ENCODE results near the gene ZHX3.
A peak's percentile ranks its signal among the peaks of the same experiment; 100 is the strongest.

ZHX3 gene, protein sequence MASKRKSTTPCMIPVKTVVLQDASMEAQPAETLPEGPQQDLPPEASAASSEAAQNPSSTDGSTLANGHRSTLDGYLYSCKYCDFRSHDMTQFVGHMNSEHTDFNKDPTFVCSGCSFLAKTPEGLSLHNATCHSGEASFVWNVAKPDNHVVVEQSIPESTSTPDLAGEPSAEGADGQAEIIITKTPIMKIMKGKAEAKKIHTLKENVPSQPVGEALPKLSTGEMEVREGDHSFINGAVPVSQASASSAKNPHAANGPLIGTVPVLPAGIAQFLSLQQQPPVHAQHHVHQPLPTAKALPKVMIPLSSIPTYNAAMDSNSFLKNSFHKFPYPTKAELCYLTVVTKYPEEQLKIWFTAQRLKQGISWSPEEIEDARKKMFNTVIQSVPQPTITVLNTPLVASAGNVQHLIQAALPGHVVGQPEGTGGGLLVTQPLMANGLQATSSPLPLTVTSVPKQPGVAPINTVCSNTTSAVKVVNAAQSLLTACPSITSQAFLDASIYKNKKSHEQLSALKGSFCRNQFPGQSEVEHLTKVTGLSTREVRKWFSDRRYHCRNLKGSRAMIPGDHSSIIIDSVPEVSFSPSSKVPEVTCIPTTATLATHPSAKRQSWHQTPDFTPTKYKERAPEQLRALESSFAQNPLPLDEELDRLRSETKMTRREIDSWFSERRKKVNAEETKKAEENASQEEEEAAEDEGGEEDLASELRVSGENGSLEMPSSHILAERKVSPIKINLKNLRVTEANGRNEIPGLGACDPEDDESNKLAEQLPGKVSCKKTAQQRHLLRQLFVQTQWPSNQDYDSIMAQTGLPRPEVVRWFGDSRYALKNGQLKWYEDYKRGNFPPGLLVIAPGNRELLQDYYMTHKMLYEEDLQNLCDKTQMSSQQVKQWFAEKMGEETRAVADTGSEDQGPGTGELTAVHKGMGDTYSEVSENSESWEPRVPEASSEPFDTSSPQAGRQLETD

GRCh38 chr20:41317546-41318270 is at the start of gene ZHX3:
ZHX3 (minus strand) TSS chr20:41317731; CDS start chr20:41204916, 112,815 bp downstream.
- DNase-seq: peak; percentile 92 to 93

DNA sequence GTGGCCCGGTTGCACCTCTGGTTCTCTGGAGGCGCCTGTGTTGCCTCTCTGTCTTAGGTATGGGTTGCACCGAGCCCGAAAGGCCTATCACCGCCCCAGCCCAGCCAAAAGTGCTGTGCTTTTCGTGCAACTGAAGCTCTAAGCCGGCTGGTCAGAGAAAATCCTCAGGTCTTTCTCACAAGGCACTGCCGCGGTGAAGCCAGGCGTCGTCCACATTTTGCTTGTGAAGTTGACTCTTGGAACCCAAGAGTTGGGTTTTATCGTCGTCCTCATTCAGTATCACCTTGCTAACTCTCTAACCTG is 49.8 kb upstream of the ZHX3 start:
- DNase-seq: no peak

DNA sequence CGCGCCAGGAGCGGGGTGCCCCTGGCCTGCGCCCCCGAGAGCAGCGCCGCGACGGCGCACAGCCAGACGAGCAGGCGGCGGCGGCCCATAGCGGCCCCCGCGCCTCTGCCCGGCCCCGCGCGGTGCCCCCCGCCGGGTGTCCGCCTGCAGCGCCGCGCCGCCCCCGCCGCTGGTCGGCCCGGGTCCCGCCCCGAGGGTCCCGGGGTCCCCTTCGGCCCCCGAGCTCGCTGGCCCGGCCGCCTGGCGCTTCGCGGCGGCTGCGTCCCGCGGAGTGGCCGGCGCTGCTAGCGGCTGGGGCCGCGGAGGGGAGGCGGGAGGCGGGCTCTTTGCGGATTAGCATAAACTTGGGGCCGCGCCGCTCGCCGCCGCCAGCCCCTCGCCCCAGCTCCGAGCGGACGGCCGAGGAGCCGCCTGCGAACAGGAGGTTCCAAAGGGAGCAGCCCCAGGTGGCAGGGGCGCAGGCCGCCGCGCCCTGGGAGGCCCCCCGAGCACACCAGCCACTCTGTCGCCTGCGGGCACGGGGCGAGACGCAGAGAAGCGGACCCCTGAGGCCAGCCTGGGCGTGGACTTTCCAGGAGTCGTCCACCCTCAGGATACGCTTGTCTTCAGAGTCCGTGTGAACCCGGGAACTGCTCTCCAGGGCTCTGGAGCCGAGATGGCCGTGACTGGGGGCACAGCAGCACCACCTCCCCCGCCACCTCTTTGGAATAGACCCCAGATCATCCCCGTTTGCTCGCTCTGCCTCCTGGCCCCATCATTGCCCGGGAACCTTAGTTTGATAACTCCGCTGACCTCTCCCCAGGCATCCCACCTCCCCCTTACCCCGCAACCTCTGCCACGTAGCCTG is 49.2 kb upstream of the ZHX3 start, which contains the start of gene EMILIN3:
EMILIN3 (minus strand) TSS at position 273 of the 847 bp plus-strand sequence; CDS start at position 89, 184 bp downstream.
- no peak for DNase-seq

- DNase-seq: no peak
These were observed 48.4 kb upstream of the ZHX3 start for GRCh38 chr20:41365777-41366545.

GRCh38 chr20:41364967-41365765 is 47.6 kb upstream of the ZHX3 start:
- no peak for DNase-seq

GRCh38 chr20:41364236-41364855 is 46.8 kb upstream of the ZHX3 start:
- no peak for DNase-seq

DNA sequence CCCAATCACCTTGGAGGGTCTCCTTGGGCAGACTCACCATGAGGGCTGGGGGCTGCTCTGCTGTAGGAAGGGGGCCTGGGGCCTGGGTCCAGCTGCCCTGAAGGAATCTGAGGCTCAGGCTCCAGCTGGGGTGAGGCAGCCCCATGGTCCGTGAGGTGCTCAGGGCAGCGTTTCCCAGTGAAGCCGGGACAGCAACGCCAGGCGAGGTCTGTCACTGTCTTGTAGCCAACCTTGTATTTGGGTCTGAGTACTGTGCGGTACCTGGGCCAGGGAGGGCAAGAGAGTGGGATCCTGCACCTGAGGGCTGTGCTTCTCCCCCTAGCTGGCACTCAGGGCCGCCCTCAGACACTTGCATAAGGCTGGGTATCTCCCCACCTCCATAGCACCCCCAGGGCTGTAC is 46.1 kb upstream of the ZHX3 start:
- no peak for DNase-seq

DNA sequence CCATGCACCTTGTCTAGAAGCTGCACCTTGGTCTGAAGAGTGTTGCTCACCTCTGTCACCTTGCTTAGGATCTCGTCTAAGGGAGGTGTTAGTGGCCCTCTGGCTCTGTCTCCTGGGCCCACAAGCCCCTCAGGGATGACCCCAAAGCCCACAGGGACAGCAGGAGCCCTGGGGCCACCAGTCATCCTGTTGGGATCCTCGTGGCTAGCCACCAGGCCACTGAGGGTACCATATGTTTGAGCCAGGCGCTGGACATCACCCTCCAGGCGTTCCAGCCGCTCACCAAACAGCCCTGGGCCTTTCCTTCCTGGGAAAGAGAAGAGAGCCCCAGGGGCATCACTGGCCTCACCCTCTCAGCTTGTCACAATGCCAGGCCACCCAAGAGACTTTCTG is 45.2 kb upstream of the ZHX3 start:
- no peak for DNase-seq

DNA sequence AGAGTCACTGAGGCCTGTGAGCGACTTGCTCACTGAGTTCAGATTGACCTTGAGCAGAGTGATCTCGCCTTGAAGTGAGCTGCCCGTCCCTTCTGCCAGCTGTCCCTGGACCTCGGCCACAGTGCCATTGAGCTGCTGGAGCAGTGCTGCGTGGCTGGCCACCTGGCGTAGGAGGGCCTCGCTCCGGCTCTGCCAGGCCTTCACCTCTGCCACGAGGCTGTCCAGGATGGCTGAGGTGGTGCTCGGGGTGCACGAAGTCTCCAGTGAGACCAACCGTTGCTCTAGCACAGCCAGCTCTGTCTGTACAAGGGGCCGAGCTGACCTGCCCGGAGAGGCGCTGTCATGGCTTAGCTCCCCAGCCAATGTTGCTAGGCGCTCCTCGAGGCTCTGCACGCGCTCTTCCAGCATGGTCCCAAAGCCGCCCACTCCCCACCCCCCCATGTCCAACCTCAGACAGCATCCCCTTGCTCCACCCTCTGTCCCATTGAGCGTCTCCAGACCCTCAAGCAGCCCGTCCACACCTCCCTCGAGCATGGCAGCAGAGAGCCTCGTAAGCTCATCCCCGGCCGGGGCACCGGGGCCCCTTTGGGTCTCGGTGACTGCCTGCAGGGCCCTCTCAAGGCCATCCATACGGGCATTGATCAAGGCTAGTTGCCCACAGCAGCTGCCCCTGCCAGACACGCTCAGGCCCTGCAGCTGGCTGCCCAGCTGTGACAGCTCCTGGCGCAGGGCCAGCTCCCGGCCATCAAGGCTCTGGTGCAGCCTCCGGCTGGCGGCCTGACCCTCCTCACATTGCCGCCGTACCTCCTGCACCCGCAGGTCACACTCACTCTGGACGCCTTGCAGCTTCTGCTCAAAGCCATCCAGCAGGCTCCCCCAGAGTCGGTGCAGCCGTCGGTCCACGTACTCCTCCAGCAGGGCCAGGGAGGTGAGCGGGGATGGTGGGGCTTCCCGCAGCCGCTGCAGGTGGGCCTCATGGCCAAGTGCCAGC is 44.5 kb upstream of the ZHX3 start:
- DNase-seq: no peak

DNA sequence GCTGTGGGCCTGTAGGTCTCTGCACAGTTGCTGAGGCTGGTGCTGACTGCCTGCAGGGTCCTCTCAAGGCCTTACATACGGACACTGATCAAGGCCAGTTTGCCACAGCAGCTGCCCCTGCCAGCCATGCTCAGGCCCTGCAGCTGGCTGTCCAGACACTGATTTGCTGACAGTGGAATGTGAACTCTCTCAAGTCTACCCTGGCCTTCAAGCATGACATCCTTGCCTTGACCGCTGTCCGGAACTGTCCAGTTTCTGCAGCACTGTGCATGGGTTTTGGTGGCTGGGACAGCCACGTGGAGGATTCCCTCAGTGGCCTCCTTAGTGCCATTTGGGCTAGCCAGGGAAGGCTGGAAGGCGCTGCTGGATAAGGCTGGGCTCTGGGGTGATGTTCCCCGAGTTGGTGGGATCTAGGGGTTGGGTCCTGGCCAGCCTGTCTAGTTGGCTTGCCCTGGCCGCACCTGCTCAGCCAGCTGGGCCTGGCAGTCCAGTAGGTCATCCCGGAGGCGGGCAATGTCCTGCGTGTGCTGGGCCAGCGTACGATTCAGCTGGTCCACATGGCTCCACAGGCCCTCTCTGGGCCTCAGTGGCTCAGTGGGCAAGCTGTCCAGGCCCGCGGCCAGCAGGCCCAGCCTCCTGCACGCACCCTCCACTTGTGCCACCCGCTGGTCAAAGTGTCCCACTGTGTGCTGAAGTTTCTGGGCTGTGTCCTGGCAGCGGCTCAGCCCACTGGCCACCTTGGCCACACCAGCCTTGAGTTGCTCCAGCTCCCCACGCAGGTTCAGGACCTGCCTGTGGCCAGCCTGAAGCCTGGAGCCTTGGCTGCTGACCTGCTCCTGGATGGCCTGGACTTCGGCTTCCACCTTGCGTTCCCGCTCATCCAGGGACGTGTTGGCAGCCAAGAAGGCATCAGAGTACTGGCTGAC is 43.6 kb upstream of the ZHX3 start:
- no peak for DNase-seq

GRCh38 chr20:41359541-41360011 is 42.0 kb upstream of the ZHX3 start:
- no peak for DNase-seq

DNA sequence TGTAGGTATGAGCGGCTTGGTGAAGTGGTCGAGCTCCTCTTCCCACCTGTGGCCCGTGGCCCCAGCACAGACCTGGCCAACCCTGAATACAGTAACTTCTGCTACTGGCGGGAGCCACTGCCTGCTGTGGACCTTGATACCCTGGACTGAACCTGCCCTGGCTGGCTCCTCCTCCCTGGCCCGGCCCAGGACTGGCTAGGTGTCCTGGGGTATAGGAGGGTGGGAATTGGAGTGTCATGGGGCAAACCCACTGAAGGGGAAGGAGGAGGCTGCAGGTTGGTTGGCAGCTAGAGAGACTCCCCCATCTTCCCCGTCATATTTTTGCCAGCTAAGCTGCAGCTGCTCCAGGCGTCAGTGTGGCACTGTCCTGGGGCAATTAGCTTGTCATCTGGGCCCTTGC is 41.2 kb upstream of the ZHX3 start:
- DNase-seq: no peak

DNA sequence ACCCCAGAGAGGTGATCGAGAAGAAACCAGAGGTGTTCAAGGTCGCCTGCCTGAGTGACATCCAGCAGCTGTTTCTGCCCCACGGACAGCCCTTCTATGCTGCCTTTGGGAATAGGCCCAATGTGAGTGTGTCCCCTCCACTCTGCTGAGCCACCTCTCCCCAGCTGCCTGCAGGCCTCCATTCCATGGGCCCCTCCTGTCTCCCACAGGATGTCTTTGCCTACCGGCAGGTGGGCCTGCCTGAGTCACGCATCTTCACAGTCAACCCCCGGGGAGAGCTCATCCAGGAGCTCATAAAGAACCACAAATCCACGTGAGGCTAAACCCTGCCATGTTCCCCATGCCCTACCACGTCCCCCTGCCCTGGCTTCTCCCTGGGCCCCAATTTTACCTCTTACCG is 40.7 kb upstream of the ZHX3 start:
- no peak for DNase-seq

- DNase-seq: no peak
These were observed 40.1 kb upstream of the ZHX3 start for GRCh38 chr20:41357424-41358163.

GRCh38 chr20:41356951-41357350 is 39.4 kb upstream of the ZHX3 start:
- no peak for DNase-seq

DNA sequence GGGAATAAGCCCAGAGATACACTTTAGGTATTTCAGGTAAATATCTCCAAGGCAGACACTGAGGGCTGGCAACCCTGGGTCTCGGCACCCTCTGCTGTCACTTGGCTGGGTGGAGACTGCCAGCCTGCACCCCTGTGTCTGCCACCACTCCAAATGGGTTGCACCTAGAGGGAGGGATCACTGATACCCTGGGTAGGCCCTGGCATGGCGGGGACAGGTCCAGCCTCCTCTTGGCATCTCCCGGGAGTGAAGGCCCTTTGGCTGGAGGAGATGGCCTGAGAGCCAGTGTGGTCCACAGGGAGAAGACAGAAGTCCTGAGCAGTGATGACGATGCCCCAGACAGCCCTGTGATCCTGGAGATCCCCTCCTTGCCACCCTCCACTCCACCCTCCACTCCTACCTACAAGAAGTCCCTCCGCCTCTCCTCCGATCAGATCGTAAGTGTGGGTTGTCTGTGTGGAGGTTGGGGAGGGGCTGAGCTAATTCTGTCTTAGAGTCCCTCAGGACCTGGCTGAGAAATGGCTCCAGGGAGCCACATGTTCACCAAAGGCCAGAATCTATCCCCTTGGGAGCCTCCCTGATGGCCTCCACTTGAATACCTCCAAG is 38.2 kb upstream of the ZHX3 start:
- DNase-seq: no peak
